GM23338 (cell line): ENCODE data around the gene GHRL. TPM values are rescaled to one million over a fixed set of nuclear protein-coding genes. Genes with fewer than 3 reads are reported as not detected.

ENCODE experiments used
- ATAC-seq: fragments of 200-7000 bp; cut with Tn5 transposase; 3 replicates; pipeline ENCODE4 v1.9.1; 2020
- DNase-seq: peaks from one replicate; pipeline ENCODE4 v3.0.0-alpha.2; 2015; ENCODE audit warnings: low spot score
- H2AFZ ChIP-seq: fragments of 200-600 bp; sonication (generic); 2 replicates; pipeline ENCODE4 v1.8.0; 2016; ENCODE audit warnings: antibody characterized with exemption, mild to moderate bottlenecking, moderate library complexity
- H3F3A ChIP-seq: fragments of 200-600 bp; sonication (generic); replicated peaks from 2 replicates; pipeline ENCODE4 v1.8.0; 2017; ENCODE audit warnings: antibody characterized with exemption, mixed run types, low read depth
- H3K27ac ChIP-seq: fragments of 200-600 bp; sonication (generic); 2 replicates; pipeline ENCODE4 v1.6.1; 2016; ENCODE audit warnings: low read depth
- H3K27me3 ChIP-seq: fragments of 200-600 bp; sonication (generic); 2 replicates; pipeline ENCODE4 v1.8.0; 2016; ENCODE audit warnings: mild to moderate bottlenecking, mixed run types, moderate library complexity; ENCODE audit not compliant: insufficient read depth
- H3K36me3 ChIP-seq: fragments of 200-600 bp; sonication (generic); 2 replicates; pipeline ENCODE4 v1.8.0; 2016; ENCODE audit warnings: mild to moderate bottlenecking; ENCODE audit not compliant: insufficient read depth
- H3K4me1 ChIP-seq: fragments of 200-600 bp; sonication (generic); 2 replicates; pipeline ENCODE4 v1.8.0; 2016; ENCODE audit warnings: mild to moderate bottlenecking, moderate library complexity; ENCODE audit not compliant: insufficient read depth
- H3K4me2 ChIP-seq: fragments of 200-600 bp; sonication (generic); 2 replicates; pipeline ENCODE4 v1.7.1; 2017; ENCODE audit warnings: mixed run types
- H3K4me3 ChIP-seq: fragments of 200-600 bp; sonication (generic); 2 replicates; pipeline ENCODE4 v1.6.1; 2016; ENCODE audit warnings: mixed run types
- H3K79me2 ChIP-seq: fragments of 200-600 bp; sonication (generic); replicated peaks from 2 replicates; pipeline ENCODE4 v1.8.0; 2017; ENCODE audit warnings: mild to moderate bottlenecking; ENCODE audit not compliant: insufficient read depth
- H3K9me2 ChIP-seq: fragments of 200-600 bp; sonication (generic); 2 replicates; pipeline ENCODE4 v1.8.0; 2017; ENCODE audit not compliant: insufficient read depth
- H4K20me1 ChIP-seq: fragments of 200-600 bp; sonication (generic); replicated peaks from 2 replicates; pipeline ENCODE4 v1.8.0; 2017; ENCODE audit warnings: mild to moderate bottlenecking; ENCODE audit not compliant: insufficient read depth
- H3K27ac Mint-ChIP-seq: 2 replicates; pipeline ENCODE4 v1.8.0; 2020; ENCODE audit warnings: inconsistent platforms, mild to moderate bottlenecking, moderate library complexity, mixed read lengths
- H3K27me3 Mint-ChIP-seq: 3 replicates; pipeline ENCODE4 v1.8.0; 2022; ENCODE audit warnings: low read depth, mild to moderate bottlenecking, moderate library complexity, mixed read lengths, inconsistent platforms; ENCODE audit not compliant: insufficient read depth, poor library complexity
- H3K36me3 Mint-ChIP-seq: 3 replicates; pipeline ENCODE4 v1.8.0; 2021; ENCODE audit warnings: low read depth, mild to moderate bottlenecking, inconsistent platforms, moderate library complexity, mixed read lengths
- H3K4me1 Mint-ChIP-seq: 3 replicates; pipeline ENCODE4 v1.8.0; 2020; ENCODE audit warnings: mild to moderate bottlenecking, inconsistent platforms, mixed read lengths
- H3K4me3 Mint-ChIP-seq: 3 replicates; pipeline ENCODE4 v1.8.0; 2021; ENCODE audit warnings: moderate library complexity, mild to moderate bottlenecking, inconsistent platforms, mixed read lengths
- H3K9me3 Mint-ChIP-seq: 3 replicates; pipeline ENCODE4 v1.8.0; 2020; ENCODE audit warnings: moderate library complexity, mild to moderate bottlenecking, inconsistent platforms, mixed read lengths
- CREB1 ChIP-seq: fragments of 250-450 bp; sonication (Bioruptor Pico); IDR thresholded peaks from 2 replicates; pipeline ENCODE4 v1.5.0; 2020; ENCODE audit warnings: low read depth, mild to moderate bottlenecking, moderate library complexity
- CTCF ChIP-seq, 2 experiments: fragments of 200-600 bp in 1 of 2; sonication (generic) in 1 of 2; conservative IDR thresholded peaks; 2 replicates each; pipeline versions ENCODE4 v1.5.1 to v1.6.1; 2016 to 2017; ENCODE audit warnings: antibody characterized with exemption in 2 of 2, low read depth in 2 of 2, mild to moderate bottlenecking in 2 of 2, moderate library complexity in 1 of 2
- ETS1 ChIP-seq: IDR thresholded peaks from 2 replicates; pipeline ENCODE4 v1.6.1; 2016; ENCODE audit warnings: antibody characterized with exemption
- EZH2 ChIP-seq: fragments of 200-600 bp; sonication (generic); IDR thresholded peaks from one replicate; pipeline ENCODE4 v1.8.0; 2017; ENCODE audit warnings: antibody characterized with exemption, mild to moderate bottlenecking, low read depth; ENCODE audit not compliant: unreplicated experiment
- EZH2phosphoT487 ChIP-seq: fragments of 200-600 bp; sonication (generic); IDR thresholded peaks from one replicate; pipeline ENCODE4 v1.8.1; 2018; ENCODE audit warnings: antibody characterized with exemption; ENCODE audit not compliant: unreplicated experiment
- JUNB ChIP-seq: IDR thresholded peaks from one replicate; pipeline ENCODE4 v1.6.1; 2016; ENCODE audit warnings: antibody characterized with exemption; ENCODE audit not compliant: unreplicated experiment
- NANOG ChIP-seq: IDR thresholded peaks from 2 replicates; pipeline ENCODE4 v1.6.1; 2016; ENCODE audit warnings: antibody characterized with exemption, borderline replicate concordance
- POLR2AphosphoS5 ChIP-seq: IDR thresholded peaks from 2 replicates; pipeline ENCODE4 v1.6.1; 2016; ENCODE audit warnings: antibody characterized with exemption, low read depth
- REST ChIP-seq: IDR thresholded peaks from one replicate; pipeline ENCODE4 v1.6.1; 2018; ENCODE audit warnings: antibody characterized with exemption; ENCODE audit not compliant: unreplicated experiment
- STAT1 ChIP-seq: IDR thresholded peaks from one replicate; pipeline ENCODE4 v1.6.1; 2016; ENCODE audit warnings: antibody characterized with exemption; ENCODE audit not compliant: unreplicated experiment
- ZNF114 ChIP-seq: fragments of 250-450 bp; sonication (Bioruptor Pico); IDR thresholded peaks from 2 replicates; pipeline ENCODE4 v1.5.0; 2020; ENCODE audit warnings: mild to moderate bottlenecking, moderate library complexity
- ZNF331 ChIP-seq: fragments of 250-450 bp; sonication (Bioruptor Pico); IDR thresholded peaks from 2 replicates; pipeline ENCODE4 v1.5.0; 2020; ENCODE audit warnings: low read depth, mild to moderate bottlenecking, moderate library complexity
- ZNF462 ChIP-seq: fragments of 250-450 bp; sonication (Bioruptor Pico); IDR thresholded peaks from 2 replicates; pipeline ENCODE4 v1.5.0; 2020; ENCODE audit warnings: mild to moderate bottlenecking, moderate library complexity
- polyA plus RNA-seq: library from polyadenylated mRNA; unstranded; fragments of >200 nt; fragmentation: Nextera tagmentation; extraction: Ambion mirVana; gene quantifications from 2 replicates; pipeline ENCODE4 v1.2.1, GENCODE V29; 2016
- total RNA-seq: library from RNA; depleted of rRNA; stranded (reverse); fragments of >200 nt; shearing (Covaris generic); gene quantifications from 2 replicates; pipeline ENCODE4 v1.2.3, GENCODE V29; 2014

GHRL gene
- total and polyA plus RNA-seq, 2 experiments from 2014 or later = 0.78 TPM; not detected in 1

- ATAC-seq = no peak
- no peaks in the 10 kb centered on the region for H4K20me1 ChIP-seq
- H3K4me1 Mint-ChIP-seq = no peaks in the 10 kb centered on the region; the same call in 1 of the 3 replicates
These were observed 49.2 kb upstream of the GHRL start for GRCh38 chr3:10341901-10342398.

More at GRCh38 chr3:10341901-10342398, 49.2 kb upstream of the GHRL start:
- no peaks in the 10 kb centered on the region for H3K79me2 ChIP-seq
- TF ChIP-seq NANOG (no peak), STAT1 (no peak), REST (no peak), EZH2 (no peak), POLR2AphosphoS5 (no peak), CREB1 (CRISPR knock-in tag) (no peak), EZH2phosphoT487 (no peak), CTCF (conservative IDR thresholded peaks at IDR 0.05; ENCODE audit: low read depth in 2 of 2) (no peak), ZNF331 (CRISPR knock-in tag) (no peak), ZNF462 (CRISPR knock-in tag) (no peak), ETS1 (no peak), JUNB (no peak), ZNF114 (CRISPR knock-in tag) (no peak)
- H3K9me3 Mint-ChIP-seq = no peaks in the 10 kb centered on the region; the same call in 2 of the 3 replicates
- H3K9me2 ChIP-seq = no peaks in the 10 kb centered on the region
- H3K36me3 Mint-ChIP-seq = no peaks in the 10 kb centered on the region; the same call in 2 of the 3 replicates
- H3K4me3 Mint-ChIP-seq = no peak overlapping the region
- H3K27me3 Mint-ChIP-seq = peaks cover 4% of the 10 kb centered on the region
- H3K4me3 ChIP-seq = no peak overlapping the region
- no peak overlapping the region for H3K27ac Mint-ChIP-seq
- no peak for DNase-seq
- H3K36me3 ChIP-seq = no peaks in the 10 kb centered on the region
- no peak overlapping the region for H3K27ac ChIP-seq
- no peaks in the 10 kb centered on the region for H3K27me3 ChIP-seq
- H2AFZ ChIP-seq = no peak overlapping the region
- H3K4me2 ChIP-seq = no peak overlapping the region
- H3K4me1 ChIP-seq = no peaks in the 10 kb centered on the region
- H3F3A ChIP-seq = no peaks in the 10 kb centered on the region
